ENCODE data around the gene LAG3.
"Not testable (repeated sequence)": the region's sequence is repeated elsewhere in the genome, so short reads cannot be mapped to it uniquely, and the experiment has no call there.

The LAG3 gene

GRCh38 chr12:6772331-6772695 is at the start of gene LAG3:
Gene LAG3, plus strand, starts transcription at chr12:6772520. Its CDS starts 333 bp downstream, at chr12:6772853.
- no peak for DNase-seq

DNA sequence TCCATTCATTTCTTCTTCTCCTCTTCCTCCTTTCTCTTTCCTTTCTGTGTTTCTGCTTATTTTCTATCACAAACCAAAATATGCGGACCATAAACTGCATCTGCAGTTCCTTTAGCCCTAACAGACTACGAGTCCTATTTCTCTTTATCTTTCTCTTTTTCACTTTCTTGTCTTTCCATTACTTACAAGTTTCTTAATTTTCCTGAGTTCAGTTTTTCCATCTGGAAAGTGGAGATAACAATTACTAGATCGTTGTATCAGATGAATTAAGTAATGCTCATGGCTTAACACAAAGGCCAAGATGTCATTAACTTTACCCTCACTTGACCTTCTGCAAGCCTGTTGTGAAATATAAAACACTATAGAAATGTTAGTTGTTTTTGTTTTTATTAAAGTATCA is 49.5 kb upstream of the LAG3 start:
- no peak for DNase-seq

GRCh38 chr12:6723607-6724408 is 48.5 kb upstream of the LAG3 start, which contains the start of gene COPS7A:
Gene COPS7A, plus strand, starts transcription at chr12:6724046. Its CDS starts 611 bp downstream, at chr12:6724657.
- DNase-seq: peak; percentile 99

DNA sequence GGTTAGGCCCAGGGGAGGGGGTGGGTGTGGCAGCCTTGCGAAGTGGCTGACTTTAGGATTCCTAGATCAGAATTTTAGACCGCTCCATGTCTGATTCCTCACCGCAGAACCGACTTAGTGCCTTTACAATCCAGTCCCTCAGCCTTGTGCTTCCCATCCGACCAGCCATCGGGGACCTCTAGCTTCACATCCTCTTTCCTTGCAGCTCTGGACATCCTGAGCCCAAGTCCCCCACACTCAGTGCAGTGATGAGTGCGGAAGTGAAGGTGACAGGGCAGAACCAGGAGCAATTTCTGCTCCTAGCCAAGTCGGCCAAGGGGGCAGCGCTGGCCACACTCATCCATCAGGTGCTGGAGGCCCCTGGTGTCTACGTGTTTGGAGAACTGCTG is 47.9 kb upstream of the LAG3 start:
- no peak for DNase-seq

DNA sequence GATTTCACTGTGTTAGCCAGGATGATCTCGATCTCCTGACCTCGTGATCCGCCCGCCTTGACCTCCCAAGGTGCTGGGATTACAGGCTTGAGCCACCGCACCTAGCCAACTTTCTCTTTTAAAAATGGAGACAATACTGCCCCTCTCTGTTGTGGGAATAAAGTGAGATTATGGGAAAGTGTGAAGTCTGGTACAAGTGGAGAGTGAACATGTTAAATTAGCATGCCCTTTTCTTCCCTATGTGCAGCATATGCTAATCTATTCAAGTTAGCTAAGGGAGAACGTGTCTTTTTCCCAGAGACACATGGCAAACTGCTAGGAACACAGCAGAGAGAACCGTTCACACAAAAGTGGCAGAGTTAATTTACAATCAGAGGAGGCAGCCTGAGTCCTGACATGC is 47.0 kb upstream of the LAG3 start:
- DNase-seq: no peak

DNA sequence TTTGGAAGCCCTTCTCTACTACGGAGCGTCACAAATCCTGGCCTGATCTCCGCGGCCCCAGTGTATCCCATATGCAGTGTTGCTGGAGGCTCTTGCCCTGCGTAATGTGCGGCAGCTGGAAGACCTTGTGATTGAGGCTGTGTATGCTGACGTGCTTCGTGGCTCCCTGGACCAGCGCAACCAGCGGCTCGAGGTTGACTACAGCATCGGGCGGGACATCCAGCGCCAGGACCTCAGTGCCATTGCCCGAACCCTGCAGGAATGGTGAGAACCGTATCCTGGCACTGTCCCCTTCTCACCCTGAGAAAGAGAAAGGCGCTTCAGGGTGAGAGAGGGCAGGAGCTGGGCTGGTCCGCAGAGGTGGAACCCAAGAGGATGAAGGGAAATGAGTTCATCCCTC is 43.1 kb upstream of the LAG3 start:
- no peak for DNase-seq

DNA sequence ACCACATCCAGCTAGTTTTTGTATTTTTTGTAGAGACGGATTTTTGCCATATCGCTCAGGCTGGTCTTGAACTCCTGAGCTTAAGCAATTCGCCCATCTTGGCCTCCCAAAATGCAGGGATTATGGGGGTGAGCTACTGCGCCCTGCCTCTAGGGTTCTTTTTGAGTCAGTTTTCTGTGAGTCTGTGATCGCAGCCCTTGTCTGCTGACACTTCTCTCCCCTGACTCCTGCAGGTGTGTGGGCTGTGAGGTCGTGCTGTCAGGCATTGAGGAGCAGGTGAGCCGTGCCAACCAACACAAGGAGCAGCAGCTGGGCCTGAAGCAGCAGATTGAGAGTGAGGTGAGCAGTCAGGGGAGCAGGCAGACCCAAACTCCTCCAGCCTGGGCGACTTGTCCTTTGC is 42.2 kb upstream of the LAG3 start:
- DNase-seq: no peak

GRCh38 chr12:6734506-6735387 is 37.6 kb upstream of the LAG3 start:
- DNase-seq: no peak

GRCh38 chr12:6735448-6736191 is 36.7 kb upstream of the LAG3 start:
- DNase-seq: peak; percentile 79

- no peak for DNase-seq
These were observed 35.6 kb upstream of the LAG3 start for GRCh38 chr12:6736754-6737153.

DNA sequence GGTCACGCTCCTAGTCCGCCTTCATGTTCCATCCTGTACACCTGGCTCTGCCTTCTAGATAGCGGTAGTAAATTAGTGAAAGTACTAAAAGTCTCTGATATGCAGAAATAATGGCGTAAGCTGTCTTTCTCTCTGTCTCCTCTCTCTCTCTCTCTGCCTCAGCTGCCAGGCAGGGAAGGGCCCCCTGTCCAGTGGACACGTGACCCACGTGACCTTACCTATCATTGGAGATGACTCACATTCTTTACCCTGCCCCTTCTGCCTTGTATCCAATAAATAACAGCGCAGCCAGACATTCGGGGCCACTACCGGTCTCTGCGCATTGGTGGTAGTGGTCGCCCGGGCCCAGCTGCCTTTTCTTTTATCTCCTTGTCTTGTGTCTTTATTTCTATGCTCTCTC is 30.2 kb upstream of the LAG3 start:
- DNase-seq: not testable (repeated sequence)

GRCh38 chr12:6742834-6743233 is 29.5 kb upstream of the LAG3 start:
- DNase-seq: no peak

DNA sequence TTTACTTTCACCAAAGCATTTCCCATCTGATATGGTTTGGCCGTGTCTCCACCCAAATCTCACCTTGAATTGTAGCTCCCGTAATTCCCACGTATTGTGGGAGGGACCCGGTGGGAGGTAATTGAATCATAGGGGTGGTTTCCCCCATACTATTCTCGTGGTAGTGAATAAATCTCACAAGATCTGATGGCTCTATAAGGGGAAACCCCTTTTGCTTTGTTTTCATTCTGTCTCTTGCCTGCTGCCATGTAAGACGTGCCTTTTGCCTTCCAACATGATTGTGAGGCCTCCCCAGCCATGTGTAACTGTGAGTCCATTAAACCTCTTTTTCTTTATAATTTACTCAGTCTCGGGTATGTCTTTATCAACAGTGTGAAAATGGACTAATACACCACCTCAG is 29.0 kb upstream of the LAG3 start:
- DNase-seq: not testable (repeated sequence)

DNA sequence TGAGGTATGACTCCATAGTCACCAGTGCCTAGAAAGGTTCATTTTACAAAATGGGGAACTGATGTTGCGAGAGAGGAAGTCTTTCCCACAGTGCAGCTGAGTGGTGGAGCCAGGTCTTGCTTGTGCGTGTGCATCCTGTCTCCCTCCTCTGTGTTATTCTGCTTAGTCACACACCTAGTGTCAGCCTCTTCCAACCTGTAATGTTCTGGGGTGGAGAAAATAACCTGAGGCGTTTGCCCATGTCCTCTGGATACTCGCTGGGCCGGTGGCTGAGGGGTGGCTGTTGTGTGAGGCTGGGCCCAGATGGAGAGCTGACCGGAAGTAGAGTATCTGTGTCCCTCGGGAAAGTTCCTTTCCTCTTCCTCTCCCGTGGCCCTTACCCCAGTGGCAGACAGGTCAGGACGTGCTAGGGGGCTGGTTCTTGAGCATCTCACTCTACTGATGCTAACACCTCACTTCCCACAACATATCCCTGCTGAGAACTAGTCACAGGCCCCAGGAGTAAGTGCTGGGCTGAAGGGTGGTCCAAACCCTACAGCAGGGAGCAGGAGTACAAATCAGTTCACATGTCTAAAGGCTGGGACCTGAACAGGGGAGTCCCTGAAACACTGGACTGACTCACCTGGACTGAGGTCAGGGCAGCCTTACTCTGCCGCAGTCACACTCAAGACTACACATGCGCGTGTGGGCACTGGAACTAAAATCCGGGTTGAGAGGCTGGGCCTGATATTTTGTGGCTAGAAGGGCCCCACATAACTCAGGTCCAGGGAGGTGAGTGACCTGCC is 26.4 kb upstream of the LAG3 start:
- no peak for DNase-seq

DNA sequence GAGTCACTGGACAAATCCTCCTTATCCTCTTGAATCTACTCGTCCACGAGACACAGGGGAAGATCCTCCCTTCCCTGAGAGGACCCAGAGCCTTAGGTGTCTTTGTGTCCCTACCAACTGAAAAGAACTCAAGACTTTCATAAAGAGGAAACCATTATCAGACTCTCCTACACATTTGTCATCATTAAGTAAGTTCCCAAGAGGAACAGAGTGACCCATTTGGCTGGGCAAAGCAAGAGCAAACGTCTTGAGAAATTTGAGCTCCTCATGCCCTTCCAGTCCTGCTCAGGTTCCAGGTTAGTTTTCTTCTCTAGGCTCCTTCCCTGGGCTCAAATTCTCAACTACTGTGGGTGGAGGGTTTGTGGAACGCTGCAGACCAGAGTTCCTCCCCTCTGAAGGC is 25.1 kb upstream of the LAG3 start:
- DNase-seq: no peak

DNA sequence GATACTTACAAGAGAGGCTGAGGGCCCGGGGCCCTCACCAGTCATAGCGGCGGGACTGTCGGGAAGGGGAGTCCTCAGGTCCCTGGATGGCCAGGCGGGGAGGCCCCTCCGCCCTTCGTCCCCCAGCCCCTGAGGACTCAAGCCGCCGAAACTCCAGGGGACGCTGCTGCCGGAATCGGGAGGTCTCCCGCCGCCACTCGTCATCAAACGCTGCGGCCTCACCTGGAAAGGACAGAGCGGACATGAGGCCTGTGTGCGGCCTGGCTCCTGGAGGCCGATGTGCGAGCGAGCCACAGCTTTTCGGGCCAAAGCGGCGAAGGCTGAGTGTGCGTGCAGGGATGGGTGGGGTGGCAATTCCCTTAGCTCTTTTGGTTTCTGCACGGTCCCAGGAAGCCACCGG is 23.6 kb upstream of the LAG3 start:
- DNase-seq: no peak

DNA sequence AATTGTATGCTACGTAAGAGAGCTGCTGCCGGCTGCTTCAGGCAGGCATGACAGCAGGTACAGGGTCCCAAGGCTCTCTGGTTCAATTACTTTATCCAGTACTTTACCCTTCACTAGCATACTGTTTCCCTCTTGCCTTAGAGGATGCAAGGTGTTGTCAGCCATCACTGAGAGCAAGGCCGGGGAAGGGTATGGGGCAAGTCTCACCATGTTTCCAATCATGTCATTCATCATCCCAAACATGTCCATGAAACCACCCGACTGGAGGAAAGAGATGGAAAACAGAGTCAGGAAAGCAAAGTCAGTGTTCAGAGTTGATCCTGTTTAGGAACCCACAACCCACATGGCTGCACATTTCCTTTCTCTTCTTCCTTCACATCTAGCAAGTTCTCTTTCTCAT is 21.8 kb upstream of the LAG3 start:
- DNase-seq: no peak

DNA sequence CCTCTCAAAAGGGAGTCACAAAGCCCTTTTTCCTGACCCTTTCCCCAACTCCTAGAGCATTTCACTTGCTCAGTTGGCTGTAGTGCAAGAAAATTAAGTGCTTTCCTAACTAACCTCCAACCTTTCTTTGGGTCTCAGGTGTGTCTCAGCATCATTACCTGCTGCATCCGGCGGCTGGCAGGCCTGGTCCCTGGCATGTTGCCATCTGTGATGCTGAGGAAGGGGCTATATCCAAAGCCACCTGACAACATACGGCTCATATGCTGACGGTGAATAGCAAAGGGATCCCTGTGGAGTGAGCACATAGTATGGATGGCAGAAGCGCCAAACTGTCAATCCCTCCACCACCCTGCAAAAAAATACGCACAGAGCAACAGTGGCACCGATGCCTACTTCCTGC is 20.6 kb upstream of the LAG3 start:
- DNase-seq: no peak

DNA sequence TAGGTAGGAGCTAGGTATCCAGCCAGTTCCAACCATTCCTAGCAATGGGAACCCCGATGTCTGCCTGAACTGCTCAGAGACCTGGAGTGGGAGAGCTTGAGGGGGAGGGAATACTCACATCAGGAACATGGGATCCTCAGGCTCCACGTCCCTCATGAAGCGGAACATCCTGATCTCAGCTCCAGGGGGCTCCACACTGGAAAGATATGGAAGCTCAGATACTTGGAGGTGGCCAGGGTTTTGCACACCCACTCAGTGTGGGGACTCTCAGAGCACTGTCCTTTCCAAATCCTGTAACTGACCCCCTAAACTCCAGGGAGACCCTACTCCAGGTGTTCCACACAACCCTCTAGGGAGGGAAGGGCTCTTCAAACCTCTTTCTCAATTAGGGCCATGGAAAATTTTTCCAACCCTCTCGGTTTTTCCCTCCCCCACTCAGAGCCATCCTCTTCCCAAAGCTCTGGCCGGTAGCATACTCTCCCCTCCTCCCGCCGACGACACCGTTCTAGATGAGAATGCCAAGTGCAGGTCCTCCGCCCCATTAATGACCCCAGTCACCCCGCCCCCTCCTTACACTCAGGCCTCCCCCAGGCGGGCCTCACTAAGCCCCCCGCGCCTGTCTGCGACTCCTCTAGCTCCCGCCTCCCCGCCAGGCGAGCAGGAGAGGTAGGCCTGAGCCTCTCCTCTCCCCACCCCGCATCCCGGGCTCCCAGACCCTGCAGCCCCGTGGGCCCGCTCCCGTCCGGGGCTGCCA is 20.0 kb upstream of the LAG3 start:
- peak; percentile 62 for DNase-seq

- DNase-seq: peak; percentile 100
These were observed 19.2 kb upstream of the LAG3 start, which contains the start of gene MLF2 for GRCh38 chr12:6752921-6753771. Gene MLF2, minus strand, starts transcription at chr12:6753141. Its CDS starts 807 bp downstream, at chr12:6752334.
